Subcutaneous adipose tissue (tissue), 4 donors: ENCODE data around the gene VWA5B2. TPM values are rescaled to one million over a fixed set of nuclear protein-coding genes. Genes with fewer than 3 reads are reported as not detected.

ENCODE experiments used
- CTCF ChIP-seq: fragments of 450-650 bp; IDR thresholded peaks from one replicate; pipeline ENCODE4 v1.5.1; 2016; ENCODE audit warnings: low read depth, mild to moderate bottlenecking, control low read depth, antibody characterized with exemption, moderate library complexity
- total RNA-seq, 4 donors: library from RNA; depleted of rRNA; stranded (reverse); fragments of >200 nt; gene quantifications; one replicate each; pipeline ENCODE4 v1.1.0, GENCODE V29; 2016

The VWA5B2 gene
- total RNA-seq, 4 donors from 2014 or later = not detected

- TF ChIP-seq CTCF = no peak
These were observed 3.9 kb downstream of the VWA5B2 start for GRCh38 chr3:184233127-184233843.

- no peak for TF ChIP-seq CTCF
These were observed 4.8 kb downstream of the VWA5B2 start for GRCh38 chr3:184234224-184234623.

GRCh38 chr3:184234671-184235380, 5.4 kb downstream of the VWA5B2 start:
- TF ChIP-seq CTCF = no peak

- TF ChIP-seq CTCF = no peak
These were observed 6.1 kb downstream of the VWA5B2 start for GRCh38 chr3:184235381-184236032.

- no peak for TF ChIP-seq CTCF
These were observed 6.6 kb downstream of the VWA5B2 start for GRCh38 chr3:184236033-184236410.

- no peak for TF ChIP-seq CTCF
These were observed 7.3 kb downstream of the VWA5B2 start for GRCh38 chr3:184236636-184237035.

- TF ChIP-seq CTCF = no peak
These were observed 7.8 kb downstream of the VWA5B2 start for GRCh38 chr3:184237211-184237610.
